ENCODE results near the gene CSRNP3. TPM values are rescaled to one million over a fixed set of nuclear protein-coding genes. Genes with fewer than 3 reads are reported as not detected.

CSRNP3 gene
- total RNA-seq, 1 experiment from 2014 or later, result not detected

GRCh38 chr2:165431014-165431413 is 38.5 kb upstream of the CSRNP3 start:
- Histone ChIP-seq H3K27me3 (ENCODE audit: control insufficient read depth, insufficient read depth, low read length) (no peaks in the 10 kb centered on the region), H3K4me3 (ENCODE audit: low read depth in 2 of 2, low read length in 2 of 2) (no peak overlapping the region), H3K4me1 (ENCODE audit: control insufficient read depth, insufficient read depth, low read length) (no peaks in the 10 kb centered on the region), H3K27ac (ENCODE audit: low read length) (no peak overlapping the region), H3K9me3 (ENCODE audit: control insufficient read depth, insufficient read depth, low read depth, low read length) (no peaks in the 10 kb centered on the region), H3K36me3 (ENCODE audit: control insufficient read depth, insufficient read depth, low read length) (no peaks in the 10 kb centered on the region)
- CTCF ChIA-PET, result no interaction called here
- intact Hi-C loops (cut with micrococcal nuclease; ENCODE audit: unreplicated experiment), result no loop called here
- no peak for ATAC-seq
- TF ChIP-seq POLR2AphosphoS5 (IDR thresholded peaks at IDR 0.05; ENCODE audit: low read depth, low read length) (no peak), SIN3A (IDR thresholded peaks at IDR 0.05; ENCODE audit: borderline replicate concordance, insufficient read depth, low read depth, low read length) (no peak), REST (IDR thresholded peaks at IDR 0.05; ENCODE audit: insufficient read depth in 1 of 2, low read depth in 2 of 2, low read length in 1 of 2) (no peak), TCF7L2 (IDR thresholded peaks at IDR 0.05; ENCODE audit: low read depth, low read length) (no peak), CTCF (IDR thresholded peaks at IDR 0.05) (no peak)
- POLR2A ChIA-PET, result no interaction called here
- in situ Hi-C loops (cut with HindIII; ENCODE audit: low pct_unique_long_range_greater_than_20kb, low sequenced_read_pairs), result no loop called here
- no TSS peak for BruUV-seq (replicated peaks)
- no peak for DNase-seq (ENCODE audit: low read depth, low spot score)

- no TSS peak for BruUV-seq (replicated peaks)
- Histone ChIP-seq H3K36me3 (ENCODE audit: control insufficient read depth, insufficient read depth, low read length) (no peaks in the 10 kb centered on the region), H3K27ac (ENCODE audit: low read length) (no peak overlapping the region), H3K4me1 (ENCODE audit: control insufficient read depth, insufficient read depth, low read length) (no peaks in the 10 kb centered on the region), H3K4me3 (ENCODE audit: low read depth in 2 of 2, low read length in 2 of 2) (no peak overlapping the region), H3K27me3 (ENCODE audit: control insufficient read depth, insufficient read depth, low read length) (no peaks in the 10 kb centered on the region), H3K9me3 (ENCODE audit: control insufficient read depth, insufficient read depth, low read depth, low read length) (no peaks in the 10 kb centered on the region)
- intact Hi-C loops (cut with micrococcal nuclease; ENCODE audit: unreplicated experiment) (no loop called here), in situ Hi-C loops (cut with HindIII; ENCODE audit: low pct_unique_long_range_greater_than_20kb, low sequenced_read_pairs) (no loop called here)
- DNase-seq (ENCODE audit: low read depth, low spot score) (no peak), ATAC-seq (no peak)
- TF ChIP-seq POLR2AphosphoS5 (IDR thresholded peaks at IDR 0.05; ENCODE audit: low read depth, low read length) (no peak), REST (IDR thresholded peaks at IDR 0.05; ENCODE audit: insufficient read depth in 1 of 2, low read depth in 2 of 2, low read length in 1 of 2) (no peak), TCF7L2 (IDR thresholded peaks at IDR 0.05; ENCODE audit: low read depth, low read length) (no peak), CTCF (IDR thresholded peaks at IDR 0.05) (no peak), SIN3A (IDR thresholded peaks at IDR 0.05; ENCODE audit: borderline replicate concordance, insufficient read depth, low read depth, low read length) (no peak)
- ChIA-PET CTCF (no interaction called here), POLR2A (no interaction called here)
These were observed 37.1 kb upstream of the CSRNP3 start for GRCh38 chr2:165432234-165432966.

All from Panc1 (cell line).